Natural killer cell (primary cell): Measurements from ENCODE around the gene NEDD4. TPM values are rescaled to one million over a fixed set of nuclear protein-coding genes. Genes with fewer than 3 reads are reported as not detected.

Experiments used
- ATAC-seq, 3 donors: fragments of 150-1000 bp in 2 of 3; fragments of 200-7000 bp in 1 of 3; cut with Tn5 transposase; 1 replicate in 1 of 3; 2 replicates in 2 of 3; pipeline ENCODE4 v1.10.0; 2021; ENCODE audit warnings: mild to moderate bottlenecking in 2 of 3, moderate library complexity in 2 of 3
- DNase-seq, 2 donors: peaks; one replicate each; pipeline versions ENCODE4 v3.0.0 to v3.0.0-alpha.2; 2013 to 2021; ENCODE audit warnings: mixed read lengths in 1 of 2
- H3K27ac ChIP-seq: one replicate; pipeline ENCODE4 v1.5.1; 2013; ENCODE audit warnings: mild to moderate bottlenecking, low read length
- H3K27me3 ChIP-seq: one replicate; pipeline ENCODE4 v1.6.1; 2013; ENCODE audit warnings: low read length; ENCODE audit not compliant: control insufficient read depth, insufficient read depth
- H3K36me3 ChIP-seq: one replicate; pipeline ENCODE4 v1.6.1; 2013; ENCODE audit warnings: low read length; ENCODE audit not compliant: control insufficient read depth, insufficient read depth
- H3K4me1 ChIP-seq: one replicate; pipeline ENCODE4 v1.6.1; 2013; ENCODE audit warnings: low read length; ENCODE audit not compliant: control insufficient read depth, insufficient read depth
- H3K4me3 ChIP-seq: one replicate; pipeline ENCODE4 v1.5.1; 2013; ENCODE audit warnings: low read length
- H3K9me3 ChIP-seq: one replicate; pipeline ENCODE4 v1.6.1; 2013; ENCODE audit warnings: low read length; ENCODE audit not compliant: control insufficient read depth, insufficient read depth
- H3K27ac Mint-ChIP-seq, 2 donors: one replicate each; pipeline ENCODE4 v1.8.0; 2022; ENCODE audit warnings: mild to moderate bottlenecking in 2 of 2, mixed read lengths in 2 of 2, moderate library complexity in 1 of 2
- H3K27me3 Mint-ChIP-seq, 2 donors: one replicate each; pipeline ENCODE4 v1.8.0; 2022; ENCODE audit warnings: low read depth in 2 of 2, mixed read lengths in 2 of 2
- H3K36me3 Mint-ChIP-seq: one replicate; pipeline ENCODE4 v1.8.0; 2022; ENCODE audit warnings: mixed read lengths
- H3K4me1 Mint-ChIP-seq, 2 donors: one replicate each; pipeline ENCODE4 v1.8.0; 2022; ENCODE audit warnings: mixed read lengths in 2 of 2
- H3K4me3 Mint-ChIP-seq: one replicate; pipeline ENCODE4 v1.8.0; 2022; ENCODE audit warnings: mild to moderate bottlenecking, moderate library complexity, mixed read lengths
- H3K9me3 Mint-ChIP-seq, 2 donors: one replicate each; pipeline ENCODE4 v1.8.0; 2022; ENCODE audit warnings: mixed read lengths in 2 of 2
- WGBS: methylation state at CpG from one replicate; pipeline ENCODE4 v1.1.7; 2013; ENCODE audit warnings: missing lambda C conversion rate; ENCODE audit not compliant: insufficient coverage; 5-methylcytosine and 5-hydroxymethylcytosine counted together
- intact Hi-C: fragments of 100-400 bp; cut with micrococcal nuclease; formaldehyde crosslinking; loops from one replicate; pipeline ENCODE4 v1.14.2; 2022
- total RNA-seq, 4 donors: library from RNA; stranded (reverse); fragments of 120-200 nt in 1 of 4; gene quantifications; one replicate each; pipeline versions ENCODE4 v1.2.3 to v1.2.4, GENCODE V29; 2013 to 2022
- TF ChIP-seq, protein P1 (sequence below): fragments of 200-600 bp; IDR thresholded peaks from one replicate; pipeline ENCODE4 v1.8.0; 2022; ENCODE audit warnings: antibody characterized with exemption

Gene NEDD4
- total RNA-seq, 3 donors from 2014 or later (not counting 1 experiment from before 2014, with no cell fraction given) = 6.9 to 9.1 (median 7.8) TPM

DNA sequence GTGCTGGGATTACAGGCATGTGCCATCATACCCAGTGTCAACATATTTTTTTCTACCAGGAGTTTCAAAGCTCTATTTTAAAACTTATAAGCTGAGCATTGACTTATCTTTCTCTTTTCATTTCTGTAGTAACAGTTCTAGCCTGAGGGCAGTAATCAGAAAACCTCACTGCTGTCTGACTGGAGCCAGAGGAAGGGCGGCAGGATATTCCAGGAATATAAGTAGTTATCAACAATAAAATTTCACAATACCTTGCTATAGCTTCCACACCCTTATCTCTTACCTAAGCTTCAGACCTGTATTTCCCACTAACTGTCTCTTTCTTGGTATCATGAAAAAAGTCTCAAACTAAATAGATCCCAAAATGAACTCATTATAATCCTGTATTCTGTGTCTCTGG, 5.1 kb upstream of the NEDD4 start:
- Histone ChIP-seq H3K27me3 (peaks cover 2% of the 10 kb centered on the region), H3K27ac (no peak overlapping the region), H3K4me1 (peaks cover 5% of the 10 kb centered on the region), H3K36me3 (no peaks in the 10 kb centered on the region), H3K4me3 (no peak overlapping the region), H3K9me3 (no peaks in the 10 kb centered on the region)
- Mint-ChIP-seq H3K27ac (no peak overlapping the region), H3K4me1 (no peaks in the 10 kb centered on the region), H3K27me3 (peaks cover 4 to 23% of the 10 kb centered on the region in 2 donors), H3K36me3 (no peaks in the 10 kb centered on the region), H3K4me3 (no peak overlapping the region), H3K9me3 (no peaks in the 10 kb centered on the region)
- WGBS = 100% methylated on average over 1 of the region's 1 CpG
- DNase-seq (no peak), ATAC-seq (no peak)
- intact Hi-C loops = loop anchor here (10.0 kb wide), 1 partner anchor 246 kb away; the partner anchor contains the start of gene RFX7
- TF ChIP-seq, protein P1, sequence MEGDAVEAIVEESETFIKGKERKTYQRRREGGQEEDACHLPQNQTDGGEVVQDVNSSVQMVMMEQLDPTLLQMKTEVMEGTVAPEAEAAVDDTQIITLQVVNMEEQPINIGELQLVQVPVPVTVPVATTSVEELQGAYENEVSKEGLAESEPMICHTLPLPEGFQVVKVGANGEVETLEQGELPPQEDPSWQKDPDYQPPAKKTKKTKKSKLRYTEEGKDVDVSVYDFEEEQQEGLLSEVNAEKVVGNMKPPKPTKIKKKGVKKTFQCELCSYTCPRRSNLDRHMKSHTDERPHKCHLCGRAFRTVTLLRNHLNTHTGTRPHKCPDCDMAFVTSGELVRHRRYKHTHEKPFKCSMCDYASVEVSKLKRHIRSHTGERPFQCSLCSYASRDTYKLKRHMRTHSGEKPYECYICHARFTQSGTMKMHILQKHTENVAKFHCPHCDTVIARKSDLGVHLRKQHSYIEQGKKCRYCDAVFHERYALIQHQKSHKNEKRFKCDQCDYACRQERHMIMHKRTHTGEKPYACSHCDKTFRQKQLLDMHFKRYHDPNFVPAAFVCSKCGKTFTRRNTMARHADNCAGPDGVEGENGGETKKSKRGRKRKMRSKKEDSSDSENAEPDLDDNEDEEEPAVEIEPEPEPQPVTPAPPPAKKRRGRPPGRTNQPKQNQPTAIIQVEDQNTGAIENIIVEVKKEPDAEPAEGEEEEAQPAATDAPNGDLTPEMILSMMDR = no peak

DNA sequence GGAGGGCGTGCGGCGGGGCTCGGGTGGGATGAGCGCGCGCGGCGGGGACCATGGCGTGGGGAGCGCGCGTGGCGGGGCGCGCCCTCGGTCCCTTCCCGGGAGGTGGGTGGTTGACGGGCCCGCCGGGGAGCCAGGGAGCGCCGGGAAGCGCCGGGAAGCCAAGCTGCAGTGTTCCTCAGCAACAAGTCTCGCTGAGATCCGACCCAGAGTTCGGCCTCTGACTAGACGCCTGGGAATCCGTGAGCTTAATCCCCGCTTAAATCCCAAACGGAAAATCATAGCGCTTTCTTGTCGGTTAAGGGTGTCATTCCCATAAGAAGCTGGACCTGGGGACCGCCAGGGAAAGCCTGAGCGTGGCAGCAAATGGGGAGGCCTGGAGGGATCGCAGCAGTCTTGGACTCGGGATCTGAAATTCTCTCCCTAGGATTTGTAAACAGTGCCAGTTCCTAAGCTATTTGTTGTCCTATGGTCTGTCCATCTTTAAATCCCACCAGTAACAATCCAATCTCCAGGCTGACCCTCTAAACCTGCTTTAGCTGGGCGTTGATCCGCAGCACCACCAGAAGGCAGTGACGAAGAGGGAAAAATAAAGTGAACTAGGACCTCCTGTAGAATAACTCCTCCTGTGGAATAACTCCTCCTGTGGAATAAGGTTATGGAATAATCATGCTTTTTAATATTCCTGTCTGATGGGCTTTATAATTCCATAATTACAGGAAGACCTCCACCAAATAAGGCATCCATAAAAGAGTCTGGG, 570 bp upstream of the NEDD4 start:
- Mint-ChIP-seq H3K27ac (peak overlapping the region; percentile 15 to 80), H3K9me3 (no peaks in the 10 kb centered on the region), H3K36me3 (no peaks in the 10 kb centered on the region), H3K4me3 (peak overlapping the region; percentile 79), H3K4me1 (peaks cover 10 to 15% of the 10 kb centered on the region in 2 donors), H3K27me3 (peaks cover 0 to 8% of the 10 kb centered on the region in 2 donors)
- TF ChIP-seq, protein P1 = no peak
- DNase-seq = no peak
- no peak overlapping the region for H3K27ac ChIP-seq
- no peaks in the 10 kb centered on the region for H3K9me3 ChIP-seq
- intact Hi-C loops = loop anchor here (10.0 kb wide), 1 partner anchor 251 kb away; the partner anchor contains the start of gene RFX7
- no peaks in the 10 kb centered on the region for H3K36me3 ChIP-seq
- H3K27me3 ChIP-seq = no peaks in the 10 kb centered on the region
- WGBS = 2% methylated on average over 40 of the region's 41 CpGs
- ATAC-seq = no peak
- H3K4me1 ChIP-seq = peaks cover 5% of the 10 kb centered on the region
- H3K4me3 ChIP-seq = peak overlapping the region; percentile 30

DNA sequence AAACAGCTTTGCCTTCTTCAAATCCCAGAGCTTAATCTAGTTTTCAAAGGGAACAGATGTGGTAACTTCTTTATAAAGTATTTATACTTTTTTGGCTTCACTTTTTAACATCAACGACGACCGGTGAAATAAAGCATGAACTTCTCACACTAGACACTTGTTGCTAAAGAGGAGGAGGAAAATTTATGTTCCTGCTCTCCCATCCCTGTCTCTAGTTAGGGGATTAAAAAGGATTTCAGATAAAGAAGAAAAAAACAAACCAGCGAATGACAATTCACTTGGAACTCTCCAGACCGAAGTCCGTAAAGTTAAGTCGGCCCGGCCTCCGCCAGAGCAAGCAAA, 672 bp downstream of the NEDD4 start:
- DNase-seq = no peak
- Mint-ChIP-seq H3K4me1 (peaks cover 10 to 15% of the 10 kb centered on the region in 2 donors), H3K9me3 (no peaks in the 10 kb centered on the region), H3K27ac (peak overlapping the region in 1 of 2 donors; percentile 80), H3K27me3 (no peaks in the 10 kb centered on the region), H3K36me3 (no peaks in the 10 kb centered on the region), H3K4me3 (peak overlapping the region; percentile 95)
- Histone ChIP-seq H3K27ac (no peak overlapping the region), H3K4me3 (peak overlapping the region; percentile 91), H3K36me3 (no peaks in the 10 kb centered on the region), H3K4me1 (peaks cover 5% of the 10 kb centered on the region), H3K9me3 (no peaks in the 10 kb centered on the region), H3K27me3 (no peaks in the 10 kb centered on the region)
- intact Hi-C loops = loop anchor here (10.0 kb wide), 1 partner anchor 252 kb away; the partner anchor contains the start of gene RFX7
- TF ChIP-seq, protein P1 = no peak
- no peak for ATAC-seq
- WGBS = 0% methylated on average over 6 of the region's 9 CpGs
